ENCODE results near the gene NUBPL.
"Not testable (repeated sequence)": the region's sequence is repeated elsewhere in the genome, so short reads cannot be mapped to it uniquely, and the experiment has no call there.

The NUBPL gene

GRCh38 chr14:31792726-31793125, 231.5 kb downstream of the NUBPL start:
- TF ChIP-seq, protein P1, sequence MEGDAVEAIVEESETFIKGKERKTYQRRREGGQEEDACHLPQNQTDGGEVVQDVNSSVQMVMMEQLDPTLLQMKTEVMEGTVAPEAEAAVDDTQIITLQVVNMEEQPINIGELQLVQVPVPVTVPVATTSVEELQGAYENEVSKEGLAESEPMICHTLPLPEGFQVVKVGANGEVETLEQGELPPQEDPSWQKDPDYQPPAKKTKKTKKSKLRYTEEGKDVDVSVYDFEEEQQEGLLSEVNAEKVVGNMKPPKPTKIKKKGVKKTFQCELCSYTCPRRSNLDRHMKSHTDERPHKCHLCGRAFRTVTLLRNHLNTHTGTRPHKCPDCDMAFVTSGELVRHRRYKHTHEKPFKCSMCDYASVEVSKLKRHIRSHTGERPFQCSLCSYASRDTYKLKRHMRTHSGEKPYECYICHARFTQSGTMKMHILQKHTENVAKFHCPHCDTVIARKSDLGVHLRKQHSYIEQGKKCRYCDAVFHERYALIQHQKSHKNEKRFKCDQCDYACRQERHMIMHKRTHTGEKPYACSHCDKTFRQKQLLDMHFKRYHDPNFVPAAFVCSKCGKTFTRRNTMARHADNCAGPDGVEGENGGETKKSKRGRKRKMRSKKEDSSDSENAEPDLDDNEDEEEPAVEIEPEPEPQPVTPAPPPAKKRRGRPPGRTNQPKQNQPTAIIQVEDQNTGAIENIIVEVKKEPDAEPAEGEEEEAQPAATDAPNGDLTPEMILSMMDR (IDR thresholded peaks at IDR 0.05; ENCODE audit: control extremely low read depth, extremely low read depth, low read depth, missing control alignments) = no peak
- no peak for DNase-seq (ENCODE audit: extremely low spot score)
- CTCF ChIA-PET = no interaction called here
- POLR2A ChIA-PET = no interaction called here

GRCh38 chr14:31797946-31798345, 236.7 kb downstream of the NUBPL start:
- POLR2A ChIA-PET; CTCF ChIA-PET; DNase-seq (ENCODE audit: extremely low spot score): not testable (repeated sequence)

DNA sequence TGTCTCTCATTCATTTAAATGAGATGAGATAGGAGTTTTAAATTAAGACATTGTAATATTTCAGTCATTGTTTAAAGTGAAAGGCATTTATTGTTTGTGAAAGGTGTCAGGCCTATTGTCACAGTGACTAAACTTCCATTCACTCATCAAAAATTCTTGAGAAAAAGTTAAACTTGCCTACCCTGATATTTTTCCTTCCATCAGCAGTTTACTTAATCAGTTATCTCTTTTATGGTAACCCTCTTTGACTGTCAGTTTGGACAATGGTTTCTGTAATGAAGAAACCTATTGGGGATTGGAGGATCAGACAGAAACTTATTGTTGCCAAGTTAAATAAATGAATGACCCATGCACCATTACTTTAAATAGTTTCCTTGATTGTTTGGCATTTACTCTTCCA, 241.6 kb downstream of the NUBPL start:
- POLR2A ChIA-PET = no interaction called here
- TF ChIP-seq, protein P1 (IDR thresholded peaks at IDR 0.05; ENCODE audit: control extremely low read depth, extremely low read depth, low read depth, missing control alignments) = no peak
- DNase-seq (ENCODE audit: extremely low spot score) = no peak
- CTCF ChIA-PET = no interaction called here

DNA sequence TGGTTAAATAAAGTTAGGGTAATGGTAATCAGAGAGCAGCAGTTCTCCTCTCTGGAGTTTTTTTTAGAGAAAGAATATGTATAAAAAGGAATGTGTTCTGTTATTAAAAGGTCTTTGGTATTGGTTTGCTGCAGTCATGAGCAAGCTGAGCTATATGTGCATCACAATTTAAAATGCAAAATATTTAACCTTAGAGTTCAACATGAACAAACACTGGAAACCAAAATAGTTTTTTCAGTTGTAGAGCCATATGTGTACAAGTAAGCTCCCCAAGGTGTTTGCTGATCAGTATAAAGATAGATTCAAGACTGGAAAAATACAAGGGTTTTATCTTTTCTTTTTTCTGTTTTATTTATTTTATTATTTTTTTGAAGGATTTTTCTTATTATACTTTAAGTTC, 245.0 kb downstream of the NUBPL start:
- ChIA-PET POLR2A (no interaction called here), CTCF (no interaction called here)
- TF ChIP-seq, protein P1 (IDR thresholded peaks at IDR 0.05; ENCODE audit: control extremely low read depth, extremely low read depth, low read depth, missing control alignments) = no peak
- DNase-seq (ENCODE audit: extremely low spot score) = no peak

DNA sequence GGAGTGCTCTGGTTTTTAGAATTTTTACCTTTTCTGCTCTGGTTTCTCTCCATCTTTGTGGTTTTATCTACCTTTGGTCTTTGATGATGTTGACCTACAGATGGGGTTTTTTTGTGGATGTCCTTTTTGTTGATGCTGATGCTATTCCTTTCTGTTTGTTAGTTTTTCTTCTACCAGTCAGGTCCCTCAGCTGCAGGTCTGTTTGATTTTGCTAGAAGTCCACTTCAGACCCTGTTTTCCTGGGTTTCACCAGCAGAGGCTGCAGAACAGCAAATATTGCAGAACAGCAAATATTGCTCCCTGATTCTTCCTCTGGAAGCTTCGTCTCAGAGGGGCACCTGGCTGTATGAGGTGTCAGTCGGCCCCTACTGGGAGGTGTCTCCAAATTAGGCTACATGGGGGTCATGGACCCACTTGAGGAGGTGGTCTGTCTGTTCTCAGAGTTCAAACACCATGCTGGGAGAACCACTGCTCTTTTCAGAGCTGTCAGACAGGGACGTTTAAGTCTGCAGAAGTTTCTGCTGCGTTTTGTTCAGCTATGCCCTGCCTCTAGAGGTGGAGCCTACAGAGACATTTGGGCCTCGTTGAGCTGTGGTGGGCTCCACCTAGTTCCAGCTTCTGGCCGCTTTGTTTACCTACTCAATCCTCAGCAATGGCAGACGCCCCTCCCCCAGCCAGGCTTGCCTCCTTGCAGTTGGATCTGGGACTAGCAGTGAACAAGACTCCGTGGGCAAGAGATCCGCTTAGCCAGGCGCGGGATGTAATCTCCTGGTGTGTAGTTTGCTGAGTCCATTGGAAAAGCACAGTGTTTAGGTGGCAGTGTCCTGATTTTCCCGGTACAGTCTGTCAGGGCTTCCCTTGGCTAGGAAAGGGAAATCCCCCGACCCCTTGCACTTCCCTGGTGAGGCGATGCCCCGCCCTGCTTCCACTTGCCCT, 250.8 kb downstream of the NUBPL start:
- DNase-seq (ENCODE audit: extremely low spot score); POLR2A ChIA-PET: not testable (repeated sequence)
- CTCF ChIA-PET = interaction anchor here (0.8 to 1.4 kb wide), 2 partner anchors 11 to 32 kb away, joined by 3 read pairs; no protein-coding TSS in a partner anchor

GRCh38 chr14:31813724-31814490, 252.7 kb downstream of the NUBPL start:
- POLR2A ChIA-PET = not testable (repeated sequence)

GRCh38 chr14:31819281-31819680, 258.1 kb downstream of the NUBPL start:
- ChIA-PET POLR2A (no interaction called here), CTCF (no interaction called here)
- TF ChIP-seq, protein P1 (IDR thresholded peaks at IDR 0.05; ENCODE audit: control extremely low read depth, extremely low read depth, low read depth, missing control alignments) = no peak
- no peak for DNase-seq (ENCODE audit: extremely low spot score)

More at GRCh38 chr14:31813724-31814490, 252.7 kb downstream of the NUBPL start:
- CTCF ChIA-PET; DNase-seq (ENCODE audit: extremely low spot score): not testable (repeated sequence)

GRCh38 chr14:31825459-31825858, 264.3 kb downstream of the NUBPL start:
- DNase-seq (ENCODE audit: extremely low spot score) = no peak
- ChIA-PET POLR2A (no interaction called here), CTCF (interaction anchor here (3.1 kb wide), 1 partner anchor 11 kb away, joined by 10 read pairs; no protein-coding TSS in a partner anchor)
- TF ChIP-seq, protein P1 (IDR thresholded peaks at IDR 0.05; ENCODE audit: control extremely low read depth, extremely low read depth, low read depth, missing control alignments) = no peak

Measured in GM10248 (cell line).